CD4-positive, alpha-beta T cell treated with Interferon alpha-2 for 1 hour (primary cell): ENCODE data around the gene TFPI2.

Source experiments
- DNase-seq, 2 donors: peaks; one replicate each; pipeline ENCODE4 v3.0.0-alpha.2; 2020 to 2022

TFPI2 gene

GRCh38 chr7:93843260-93843659 lies 47.3 kb downstream of the TFPI2 start:
- DNase-seq = no peak

DNA sequence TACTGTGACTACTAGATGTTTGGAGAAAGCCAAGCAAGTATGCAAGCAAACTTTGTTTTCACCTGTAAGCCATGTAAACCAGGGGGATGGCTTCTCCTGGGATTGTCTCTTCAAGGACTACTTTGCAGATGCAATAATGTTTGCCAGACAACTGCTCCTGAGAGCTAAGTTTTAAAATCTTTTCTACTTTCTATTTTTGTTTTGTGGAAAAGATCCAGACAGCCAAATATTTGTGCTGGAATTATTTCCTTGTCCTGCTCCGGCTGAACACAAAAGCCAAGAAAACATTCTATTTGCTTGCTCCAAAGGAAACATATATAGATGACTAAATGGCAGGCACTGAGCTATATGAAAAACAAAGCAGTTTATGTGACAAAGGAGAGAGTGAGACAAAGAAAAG lies 51.6 kb downstream of the TFPI2 start:
- DNase-seq = no peak

- DNase-seq = no peak
These were observed 53.3 kb downstream of the TFPI2 start for GRCh38 chr7:93837245-93837644.

- no peak for DNase-seq
These were observed 54.4 kb downstream of the TFPI2 start for GRCh38 chr7:93836116-93836515.

GRCh38 chr7:93835702-93836101 lies 54.9 kb downstream of the TFPI2 start:
- DNase-seq = no peak
